HG02870 (cell line): ENCODE measurements around the gene TGM6.

Experiments
- ATAC-seq: cut with Tn5 transposase; IDR thresholded peaks from one replicate; pipeline ENCODE4 v1.9.1; 2021; ENCODE audit warnings: mild to moderate bottlenecking, moderate library complexity; ENCODE audit not compliant: unreplicated experiment

Gene TGM6

DNA sequence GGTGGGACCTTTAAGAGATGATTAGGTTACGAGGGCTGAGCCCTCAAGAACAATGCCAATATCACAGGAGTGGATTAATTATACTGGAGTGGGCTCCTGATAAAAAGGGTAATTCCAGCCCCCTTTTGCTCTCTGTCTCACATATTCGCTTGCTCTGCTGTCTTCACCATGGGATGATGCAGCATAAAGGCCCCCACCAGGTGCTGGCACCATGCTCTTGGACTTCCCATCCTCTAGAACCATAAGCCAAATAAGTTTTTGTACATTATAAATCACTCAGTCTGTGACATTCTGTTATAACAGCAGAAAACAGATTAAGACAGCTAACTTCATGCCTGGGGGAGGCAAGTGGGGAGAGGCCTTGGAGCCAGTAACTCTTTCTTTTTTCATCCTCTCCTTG, 99.7 kb downstream of the TGM6 start:
- ATAC-seq = no peak
